Endothelial cell (in vitro differentiated cells): ENCODE results near the gene B9D1. TPM values are rescaled to one million over a fixed set of nuclear protein-coding genes. Genes with fewer than 3 reads are reported as not detected.
A peak's percentile ranks its signal among the peaks of the same experiment; 100 is the strongest.

Experiments
- DNase-seq: peaks from one replicate; pipeline ENCODE4 v3.0.0; 2021; ENCODE audit warnings: low spot score
- H3K27ac Mint-ChIP-seq: one replicate; pipeline ENCODE4 v1.8.0; 2021; ENCODE audit warnings: mixed read lengths, inconsistent platforms; ENCODE audit not compliant: unreplicated experiment
- H3K27me3 Mint-ChIP-seq: one replicate; pipeline ENCODE4 v1.8.0; 2021; ENCODE audit warnings: mild to moderate bottlenecking, moderate library complexity, mixed read lengths, inconsistent platforms; ENCODE audit not compliant: unreplicated experiment
- H3K36me3 Mint-ChIP-seq: one replicate; pipeline ENCODE4 v1.8.0; 2021; ENCODE audit warnings: mild to moderate bottlenecking, low read depth, mixed read lengths, inconsistent platforms; ENCODE audit not compliant: unreplicated experiment
- H3K4me1 Mint-ChIP-seq: one replicate; pipeline ENCODE4 v1.8.0; 2021; ENCODE audit warnings: mild to moderate bottlenecking, mixed read lengths, inconsistent platforms; ENCODE audit not compliant: unreplicated experiment
- H3K4me3 Mint-ChIP-seq: one replicate; pipeline ENCODE4 v1.8.0; 2021; ENCODE audit warnings: mild to moderate bottlenecking, mixed read lengths, inconsistent platforms; ENCODE audit not compliant: unreplicated experiment
- H3K9me3 Mint-ChIP-seq: one replicate; pipeline ENCODE4 v1.8.0; 2021; ENCODE audit warnings: mixed read lengths, inconsistent platforms; ENCODE audit not compliant: unreplicated experiment
- total RNA-seq: library from RNA; stranded (reverse); fragmentation: NEBNext Ultra II Directional; extraction: Animal tissue kit (Norgen Biotek cat#: 25700); gene quantifications from one replicate; pipeline ENCODE4 v1.2.1, GENCODE V29; 2021; ENCODE audit not compliant: unreplicated experiment
- TF ChIP-seq, protein P1 (sequence below): fragments of 200-600 bp; sonication (generic); IDR thresholded peaks from one replicate; pipeline ENCODE4 v1.5.0; 2021; ENCODE audit warnings: antibody characterized with exemption; ENCODE audit not compliant: unreplicated experiment

B9D1 gene
- total RNA-seq, 1 donor from 2014 or later = 6.2 TPM

DNA sequence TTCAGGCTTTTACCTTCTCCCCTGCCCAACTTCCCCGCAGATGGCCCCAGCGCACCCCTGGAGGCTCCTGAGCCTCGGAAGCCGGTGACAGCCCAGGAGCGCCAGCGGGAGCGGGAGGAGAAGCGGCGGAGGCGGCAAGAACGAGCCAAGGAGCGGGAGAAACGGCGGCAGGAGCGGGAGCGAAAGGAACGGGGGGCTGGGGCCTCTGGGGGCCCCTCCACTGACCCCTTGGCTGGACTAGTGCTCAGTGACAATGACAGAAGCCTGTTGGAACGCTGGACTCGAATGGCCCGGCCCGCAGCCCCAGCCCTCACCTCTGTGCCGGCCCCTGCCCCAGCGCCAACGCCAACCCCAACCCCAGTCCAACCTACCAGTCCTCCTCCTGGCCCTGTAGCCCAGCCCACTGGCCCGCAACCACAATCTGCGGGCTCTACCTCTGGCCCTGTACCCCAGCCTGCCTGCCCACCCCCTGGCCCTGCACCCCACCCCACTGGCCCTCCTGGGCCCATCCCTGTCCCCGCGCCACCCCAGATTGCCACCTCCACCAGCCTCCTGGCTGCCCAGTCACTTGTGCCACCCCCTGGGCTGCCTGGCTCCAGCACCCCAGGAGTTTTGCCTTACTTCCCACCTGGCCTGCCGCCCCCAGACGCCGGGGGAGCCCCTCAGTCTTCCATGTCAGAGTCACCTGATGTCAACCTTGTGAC lies 19.4 kb upstream of the B9D1 start:
- Mint-ChIP-seq H3K4me3 (no peak overlapping the region), H3K9me3 (no peaks in the 10 kb centered on the region), H3K27me3 (peaks cover 8% of the 10 kb centered on the region), H3K27ac (no peak overlapping the region), H3K4me1 (peaks cover 12% of the 10 kb centered on the region), H3K36me3 (peaks cover 20% of the 10 kb centered on the region)
- no peak for DNase-seq
- TF ChIP-seq, protein P1, sequence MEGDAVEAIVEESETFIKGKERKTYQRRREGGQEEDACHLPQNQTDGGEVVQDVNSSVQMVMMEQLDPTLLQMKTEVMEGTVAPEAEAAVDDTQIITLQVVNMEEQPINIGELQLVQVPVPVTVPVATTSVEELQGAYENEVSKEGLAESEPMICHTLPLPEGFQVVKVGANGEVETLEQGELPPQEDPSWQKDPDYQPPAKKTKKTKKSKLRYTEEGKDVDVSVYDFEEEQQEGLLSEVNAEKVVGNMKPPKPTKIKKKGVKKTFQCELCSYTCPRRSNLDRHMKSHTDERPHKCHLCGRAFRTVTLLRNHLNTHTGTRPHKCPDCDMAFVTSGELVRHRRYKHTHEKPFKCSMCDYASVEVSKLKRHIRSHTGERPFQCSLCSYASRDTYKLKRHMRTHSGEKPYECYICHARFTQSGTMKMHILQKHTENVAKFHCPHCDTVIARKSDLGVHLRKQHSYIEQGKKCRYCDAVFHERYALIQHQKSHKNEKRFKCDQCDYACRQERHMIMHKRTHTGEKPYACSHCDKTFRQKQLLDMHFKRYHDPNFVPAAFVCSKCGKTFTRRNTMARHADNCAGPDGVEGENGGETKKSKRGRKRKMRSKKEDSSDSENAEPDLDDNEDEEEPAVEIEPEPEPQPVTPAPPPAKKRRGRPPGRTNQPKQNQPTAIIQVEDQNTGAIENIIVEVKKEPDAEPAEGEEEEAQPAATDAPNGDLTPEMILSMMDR = no peak

DNA sequence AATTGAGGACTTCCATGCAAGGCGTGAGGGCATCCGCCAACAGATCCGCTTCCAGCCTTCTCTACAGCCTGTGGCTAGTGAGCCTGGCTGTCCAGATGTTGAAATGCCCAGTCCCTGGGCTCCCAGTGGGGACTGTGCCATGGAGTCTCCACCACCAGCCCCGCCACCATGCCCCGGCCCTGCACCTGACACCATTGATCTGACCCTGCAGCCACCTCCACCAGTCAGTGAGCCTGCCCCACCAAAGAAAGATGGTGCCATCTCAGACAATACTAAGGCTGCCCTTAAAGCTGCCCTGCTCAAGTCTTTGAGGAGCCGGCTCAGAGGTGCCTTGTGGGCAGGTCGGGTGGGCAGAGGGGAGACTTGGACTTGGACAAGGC lies 18.8 kb upstream of the B9D1 start:
- Mint-ChIP-seq H3K36me3 (peaks cover 20% of the 10 kb centered on the region), H3K27ac (no peak overlapping the region), H3K4me1 (peaks cover 14% of the 10 kb centered on the region), H3K9me3 (no peaks in the 10 kb centered on the region), H3K4me3 (no peak overlapping the region), H3K27me3 (peaks cover 8% of the 10 kb centered on the region)
- no peak for DNase-seq
- TF ChIP-seq, protein P1 = no peak

DNA sequence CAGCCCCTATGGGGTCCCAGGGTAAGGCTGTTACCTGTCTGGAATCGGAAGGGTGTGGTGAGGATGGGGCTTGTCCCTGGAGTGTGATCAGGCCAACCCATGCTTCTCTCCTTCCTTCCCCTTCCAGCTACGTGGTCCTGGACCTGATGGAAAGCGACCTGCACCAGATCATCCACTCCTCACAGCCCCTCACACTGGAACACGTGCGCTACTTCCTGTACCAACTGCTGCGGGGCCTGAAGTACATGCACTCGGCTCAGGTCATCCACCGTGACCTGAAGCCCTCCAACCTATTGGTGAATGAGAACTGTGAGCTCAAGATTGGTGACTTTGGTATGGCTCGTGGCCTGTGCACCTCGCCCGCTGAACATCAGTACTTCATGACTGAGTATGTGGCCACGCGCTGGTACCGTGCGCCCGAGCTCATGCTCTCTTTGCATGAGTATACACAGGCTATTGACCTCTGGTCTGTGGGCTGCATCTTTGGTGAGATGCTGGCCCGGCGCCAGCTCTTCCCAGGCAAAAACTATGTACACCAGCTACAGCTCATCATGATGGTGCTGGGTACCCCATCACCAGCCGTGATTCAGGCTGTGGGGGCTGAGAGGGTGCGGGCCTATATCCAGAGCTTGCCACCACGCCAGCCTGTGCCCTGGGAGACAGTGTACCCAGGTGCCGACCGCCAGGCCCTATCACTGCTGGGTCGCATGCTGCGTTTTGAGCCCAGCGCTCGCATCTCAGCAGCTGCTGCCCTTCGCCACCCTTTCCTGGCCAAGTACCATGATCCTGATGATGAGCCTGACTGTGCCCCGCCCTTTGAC lies 18.2 kb upstream of the B9D1 start:
- Mint-ChIP-seq H3K4me3 (peak overlapping the region; percentile 59), H3K36me3 (peaks cover 20% of the 10 kb centered on the region), H3K27me3 (peaks cover 8% of the 10 kb centered on the region), H3K4me1 (peaks cover 14% of the 10 kb centered on the region), H3K27ac (no peak overlapping the region), H3K9me3 (no peaks in the 10 kb centered on the region)
- TF ChIP-seq, protein P1 = no peak
- no peak for DNase-seq

DNA sequence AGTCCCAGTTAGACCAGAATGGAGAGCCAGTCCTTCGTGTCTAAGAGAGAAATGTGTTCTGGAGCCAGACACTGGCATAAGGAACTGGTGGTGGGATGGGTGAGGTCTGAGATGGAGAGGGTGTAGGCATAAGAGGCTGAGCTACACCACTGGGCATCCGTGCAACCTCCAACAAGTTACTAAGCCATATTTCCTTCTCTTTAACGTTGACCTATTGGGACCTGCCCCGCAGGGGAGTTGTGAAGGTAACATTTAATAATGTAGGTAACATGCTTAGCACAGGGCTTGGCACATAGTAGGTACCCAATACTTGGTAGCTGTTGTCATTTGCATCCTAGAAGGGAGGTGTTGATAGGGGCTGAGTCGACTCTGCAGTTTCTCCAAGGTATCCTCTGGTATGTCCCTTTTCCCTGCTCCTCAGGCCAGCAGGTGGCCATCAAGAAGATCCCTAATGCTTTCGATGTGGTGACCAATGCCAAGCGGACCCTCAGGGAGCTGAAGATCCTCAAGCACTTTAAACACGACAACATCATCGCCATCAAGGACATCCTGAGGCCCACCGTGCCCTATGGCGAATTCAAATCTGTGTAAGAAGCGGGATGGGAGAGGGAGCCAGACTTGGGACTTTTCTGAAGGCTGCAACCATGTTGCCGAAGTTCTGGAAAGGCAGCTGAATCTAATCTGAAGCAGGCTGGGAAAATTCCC lies 17.0 kb upstream of the B9D1 start:
- H3K4me1 Mint-ChIP-seq = peaks cover 14% of the 10 kb centered on the region
- peak overlapping the region; percentile 9 for H3K27ac Mint-ChIP-seq
- TF ChIP-seq, protein P1 = no peak
- H3K27me3 Mint-ChIP-seq = peaks cover 7% of the 10 kb centered on the region
- no peak for DNase-seq
- no peaks in the 10 kb centered on the region for H3K9me3 Mint-ChIP-seq
- peak overlapping the region; percentile 95 for H3K4me3 Mint-ChIP-seq
- H3K36me3 Mint-ChIP-seq = peaks cover 20% of the 10 kb centered on the region
